ENCODE measurements around the gene COBL. TPM values are rescaled to one million over a fixed set of nuclear protein-coding genes. Genes with fewer than 3 reads are reported as not detected.

COBL gene
- total RNA-seq, 1 experiment from 2014 or later: 49.9 TPM

DNA sequence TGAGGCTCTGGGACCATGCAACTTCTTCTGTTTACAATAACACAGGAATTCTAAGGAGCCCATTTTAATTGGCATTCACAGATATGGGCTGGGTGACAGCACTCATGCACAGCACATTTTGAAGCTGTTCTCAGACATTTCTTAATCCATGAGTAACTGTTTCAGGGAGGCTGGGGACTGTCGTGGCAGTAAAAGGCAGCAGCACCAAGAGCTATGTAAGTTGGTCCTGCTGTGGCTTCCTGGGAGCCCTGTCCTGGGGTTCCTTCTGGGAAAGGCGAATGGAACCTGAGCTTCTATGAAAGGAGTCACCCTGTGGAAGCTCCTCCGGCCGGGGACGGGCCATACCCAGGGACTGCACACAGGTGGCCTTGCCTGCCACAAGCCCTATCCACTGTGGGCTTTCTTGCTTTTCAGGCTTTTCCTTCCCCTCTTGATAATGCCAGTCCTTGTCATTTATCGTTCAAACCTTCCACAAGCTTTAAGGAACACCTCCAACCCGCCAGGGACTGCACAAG is 40.5 kb downstream of the COBL start:
- TF ChIP-seq, protein P1, sequence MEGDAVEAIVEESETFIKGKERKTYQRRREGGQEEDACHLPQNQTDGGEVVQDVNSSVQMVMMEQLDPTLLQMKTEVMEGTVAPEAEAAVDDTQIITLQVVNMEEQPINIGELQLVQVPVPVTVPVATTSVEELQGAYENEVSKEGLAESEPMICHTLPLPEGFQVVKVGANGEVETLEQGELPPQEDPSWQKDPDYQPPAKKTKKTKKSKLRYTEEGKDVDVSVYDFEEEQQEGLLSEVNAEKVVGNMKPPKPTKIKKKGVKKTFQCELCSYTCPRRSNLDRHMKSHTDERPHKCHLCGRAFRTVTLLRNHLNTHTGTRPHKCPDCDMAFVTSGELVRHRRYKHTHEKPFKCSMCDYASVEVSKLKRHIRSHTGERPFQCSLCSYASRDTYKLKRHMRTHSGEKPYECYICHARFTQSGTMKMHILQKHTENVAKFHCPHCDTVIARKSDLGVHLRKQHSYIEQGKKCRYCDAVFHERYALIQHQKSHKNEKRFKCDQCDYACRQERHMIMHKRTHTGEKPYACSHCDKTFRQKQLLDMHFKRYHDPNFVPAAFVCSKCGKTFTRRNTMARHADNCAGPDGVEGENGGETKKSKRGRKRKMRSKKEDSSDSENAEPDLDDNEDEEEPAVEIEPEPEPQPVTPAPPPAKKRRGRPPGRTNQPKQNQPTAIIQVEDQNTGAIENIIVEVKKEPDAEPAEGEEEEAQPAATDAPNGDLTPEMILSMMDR (IDR thresholded peaks at IDR 0.05; ENCODE audit: unreplicated experiment): no peak
- Mint-ChIP-seq H3K36me3 (ENCODE audit: insufficient read depth, unreplicated experiment) (no peaks in the 10 kb centered on the region), H3K27me3 (ENCODE audit: unreplicated experiment) (no peaks in the 10 kb centered on the region), H3K4me3 (ENCODE audit: low read depth, unreplicated experiment) (no peak overlapping the region), H3K27ac (ENCODE audit: unreplicated experiment) (no peak overlapping the region), H3K9me3 (ENCODE audit: low read depth, unreplicated experiment) (no peaks in the 10 kb centered on the region), H3K4me1 (ENCODE audit: low read depth, unreplicated experiment) (peaks cover 8% of the 10 kb centered on the region)
- intact Hi-C loops (cut with micrococcal nuclease; ENCODE audit: unreplicated experiment): no loop called here
- no peak for DNase-seq
- CTCF ChIA-PET: interaction anchor here (0.7 to 1.2 kb wide), 2 partner anchors 9 to 15 kb away, joined by 3 to 7 read pairs; no protein-coding TSS in a partner anchor
- BruUV-seq (replicated peaks): no TSS peak

DNA sequence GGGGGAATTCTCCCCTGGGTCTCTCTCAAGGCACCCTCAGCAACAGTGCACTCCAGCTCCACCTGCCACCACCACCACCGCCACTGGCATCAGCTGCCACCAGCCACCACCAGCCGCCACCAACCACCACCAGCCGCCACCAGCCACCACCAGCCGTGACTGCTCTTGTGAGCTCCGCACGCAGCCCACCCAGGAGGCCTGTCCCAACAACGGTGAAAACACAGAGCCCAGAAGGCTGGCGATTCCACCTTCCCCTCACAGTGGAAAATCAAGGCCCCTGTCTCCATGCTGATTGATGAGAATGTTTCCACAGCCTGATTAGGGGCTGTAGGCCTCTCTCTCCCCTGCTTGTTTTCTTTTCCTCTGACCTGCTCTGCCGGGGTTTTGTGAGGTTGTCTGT is 41.1 kb downstream of the COBL start:
- H3K9me3 Mint-ChIP-seq (ENCODE audit: low read depth, unreplicated experiment): no peaks in the 10 kb centered on the region
- CTCF ChIA-PET: interaction anchor here (0.7 to 1.2 kb wide), 2 partner anchors 9 to 16 kb away, joined by 3 to 7 read pairs; no protein-coding TSS in a partner anchor
- H3K4me1 Mint-ChIP-seq (ENCODE audit: low read depth, unreplicated experiment): peaks cover 4% of the 10 kb centered on the region
- TF ChIP-seq, protein P1 (IDR thresholded peaks at IDR 0.05; ENCODE audit: unreplicated experiment): no peak
- DNase-seq: no peak
- BruUV-seq (replicated peaks): no TSS peak
- intact Hi-C loops (cut with micrococcal nuclease; ENCODE audit: unreplicated experiment): no loop called here
- H3K27me3 Mint-ChIP-seq (ENCODE audit: unreplicated experiment): no peaks in the 10 kb centered on the region
- no peak overlapping the region for H3K27ac Mint-ChIP-seq (ENCODE audit: unreplicated experiment)
- no peak overlapping the region for H3K4me3 Mint-ChIP-seq (ENCODE audit: low read depth, unreplicated experiment)
- no peaks in the 10 kb centered on the region for H3K36me3 Mint-ChIP-seq (ENCODE audit: insufficient read depth, unreplicated experiment)

DNA sequence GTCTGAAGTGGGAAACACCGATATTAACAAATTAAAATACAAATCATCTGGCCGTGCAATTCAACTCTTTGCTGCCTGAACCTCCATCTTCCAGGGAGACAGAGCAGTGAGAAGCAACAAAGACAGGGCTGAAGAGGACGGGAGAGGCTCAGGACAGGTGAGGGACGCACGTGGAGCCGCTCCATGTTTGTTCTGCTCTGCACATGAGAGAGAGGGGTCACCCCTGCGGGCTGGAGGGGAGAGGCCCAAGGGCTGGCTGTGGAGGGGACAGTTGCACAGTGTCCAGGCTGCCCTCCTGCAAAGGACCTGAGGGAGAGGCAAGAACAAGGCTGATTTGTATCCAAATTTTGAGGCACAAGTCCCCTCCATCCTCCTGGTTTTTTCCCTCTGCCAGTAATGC is 41.7 kb downstream of the COBL start:
- Mint-ChIP-seq H3K36me3 (ENCODE audit: insufficient read depth, unreplicated experiment) (no peaks in the 10 kb centered on the region), H3K4me1 (ENCODE audit: low read depth, unreplicated experiment) (no peaks in the 10 kb centered on the region), H3K9me3 (ENCODE audit: low read depth, unreplicated experiment) (no peaks in the 10 kb centered on the region), H3K4me3 (ENCODE audit: low read depth, unreplicated experiment) (no peak overlapping the region), H3K27me3 (ENCODE audit: unreplicated experiment) (no peaks in the 10 kb centered on the region), H3K27ac (ENCODE audit: unreplicated experiment) (no peak overlapping the region)
- no TSS peak for BruUV-seq (replicated peaks)
- intact Hi-C loops (cut with micrococcal nuclease; ENCODE audit: unreplicated experiment): no loop called here
- DNase-seq: no peak
- TF ChIP-seq, protein P1 (IDR thresholded peaks at IDR 0.05; ENCODE audit: unreplicated experiment): no peak
- CTCF ChIA-PET: interaction anchor here (0.5 kb wide), 1 partner anchor 36 kb away, joined by 3 read pairs; no protein-coding TSS in a partner anchor

DNA sequence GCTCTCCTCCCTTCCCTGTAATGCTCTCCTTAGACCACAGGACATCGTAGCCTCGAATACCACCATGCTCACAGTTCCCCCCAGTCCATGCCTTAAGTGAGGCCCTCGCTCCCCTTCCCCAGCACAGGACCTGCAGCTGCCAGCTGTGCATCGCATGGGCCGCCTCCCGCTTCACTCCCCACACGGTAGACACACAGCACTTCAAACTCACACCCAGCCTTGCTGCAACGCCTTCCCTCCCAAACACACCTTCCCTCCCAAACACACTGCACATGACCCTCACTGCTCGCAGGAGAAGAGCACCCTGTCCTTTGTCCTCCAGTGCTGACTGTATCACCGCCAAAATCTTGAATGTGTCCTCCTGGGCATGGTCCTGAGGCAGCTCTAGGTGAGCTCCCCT is 42.6 kb downstream of the COBL start:
- Mint-ChIP-seq H3K4me3 (ENCODE audit: low read depth, unreplicated experiment) (no peak overlapping the region), H3K27me3 (ENCODE audit: unreplicated experiment) (no peaks in the 10 kb centered on the region), H3K4me1 (ENCODE audit: low read depth, unreplicated experiment) (no peaks in the 10 kb centered on the region), H3K27ac (ENCODE audit: unreplicated experiment) (no peak overlapping the region), H3K36me3 (ENCODE audit: insufficient read depth, unreplicated experiment) (no peaks in the 10 kb centered on the region), H3K9me3 (ENCODE audit: low read depth, unreplicated experiment) (no peaks in the 10 kb centered on the region)
- TF ChIP-seq, protein P1 (IDR thresholded peaks at IDR 0.05; ENCODE audit: unreplicated experiment): no peak
- BruUV-seq (replicated peaks): no TSS peak
- intact Hi-C loops (cut with micrococcal nuclease; ENCODE audit: unreplicated experiment): no loop called here
- CTCF ChIA-PET: interaction anchor here (0.5 kb wide), 1 partner anchor 211 kb away, joined by 5 read pairs; no protein-coding TSS in a partner anchor
- DNase-seq: no peak

Data from Calu3 (cell line).